ENCODE measurements around the gene GAS6.
"Not testable (repeated sequence)": the region's sequence is repeated elsewhere in the genome, so short reads cannot be mapped to it uniquely, and the experiment has no call there.

GAS6 gene

GRCh38 chr13:113836768-113837559 lies 26.9 kb downstream of the GAS6 start:
- peaks cover 20% of the 10 kb centered on the region for H3K4me1 Mint-ChIP-seq
- H3K27me3 Mint-ChIP-seq (ENCODE audit: low read depth) = peaks cover 10% of the 10 kb centered on the region
- no peaks in the 10 kb centered on the region for H3K9me3 Mint-ChIP-seq
- H3K27ac Mint-ChIP-seq = peak overlapping the region; percentile 35 to 90 (median 88)
- no peaks in the 10 kb centered on the region for H3K36me3 Mint-ChIP-seq (ENCODE audit: low read depth)
- no peak for TF ChIP-seq CTCF (IDR thresholded peaks at IDR 0.05; ENCODE audit: unreplicated experiment in 3 of 3)
- H3K4me3 Mint-ChIP-seq = no peak overlapping the region

DNA sequence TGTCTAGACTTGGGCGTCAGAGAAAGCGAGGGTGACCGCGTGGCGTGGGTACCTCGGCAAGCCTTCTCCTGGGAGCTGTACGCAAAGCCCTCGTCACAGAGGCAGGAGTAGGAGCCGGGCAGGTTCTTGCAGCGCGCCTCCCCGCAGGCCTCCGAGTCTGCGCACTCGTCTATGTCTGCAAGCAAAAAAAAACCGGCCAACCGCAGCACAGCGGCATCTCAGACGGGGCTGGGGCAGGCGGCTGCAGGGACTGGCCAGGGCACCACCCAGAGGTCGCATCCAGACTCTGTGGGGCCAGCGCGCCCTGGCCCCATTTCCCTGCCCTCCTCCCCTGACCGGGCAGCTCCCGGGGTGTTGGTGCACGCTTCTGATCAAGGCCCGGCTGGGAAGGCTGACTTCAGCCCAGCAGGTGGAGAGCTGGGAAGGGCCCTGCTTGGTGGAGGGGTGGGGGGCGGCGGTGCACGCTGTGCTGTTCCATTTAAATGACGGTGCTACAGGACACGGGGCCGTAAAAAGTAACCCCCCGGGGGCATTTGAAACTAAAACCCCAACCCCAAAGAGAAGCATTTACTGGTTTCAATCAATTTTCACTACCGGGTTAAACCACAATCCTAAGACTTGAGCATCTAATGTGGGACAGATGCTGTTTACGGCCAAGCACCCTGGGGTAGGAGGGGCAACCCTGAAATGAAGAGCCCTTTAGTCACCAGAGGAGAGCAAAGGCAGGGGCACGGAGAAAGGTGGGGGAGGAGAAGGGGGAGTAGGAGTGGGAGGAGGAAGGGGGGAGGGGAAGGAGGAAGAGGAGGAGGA lies 28.2 kb downstream of the GAS6 start:
- Mint-ChIP-seq H3K27ac (peak overlapping the region in 1 of 3 experiments; percentile 56), H3K27me3 (ENCODE audit: low read depth) (peaks cover 10% of the 10 kb centered on the region), H3K4me3 (no peak overlapping the region), H3K4me1 (peaks cover 18% of the 10 kb centered on the region), H3K9me3 (no peaks in the 10 kb centered on the region), H3K36me3 (ENCODE audit: low read depth) (no peaks in the 10 kb centered on the region)
- no peak for TF ChIP-seq CTCF (IDR thresholded peaks at IDR 0.05; ENCODE audit: unreplicated experiment in 3 of 3)

- Mint-ChIP-seq H3K4me3 (no peak overlapping the region), H3K27me3 (ENCODE audit: low read depth) (peaks cover 10% of the 10 kb centered on the region), H3K36me3 (ENCODE audit: low read depth) (no peaks in the 10 kb centered on the region), H3K4me1 (peaks cover 18% of the 10 kb centered on the region), H3K9me3 (no peaks in the 10 kb centered on the region), H3K27ac (no peak overlapping the region)
- TF ChIP-seq CTCF (IDR thresholded peaks at IDR 0.05; ENCODE audit: unreplicated experiment in 3 of 3) = no peak
These were observed 29.2 kb downstream of the GAS6 start for GRCh38 chr13:113834496-113835200.

DNA sequence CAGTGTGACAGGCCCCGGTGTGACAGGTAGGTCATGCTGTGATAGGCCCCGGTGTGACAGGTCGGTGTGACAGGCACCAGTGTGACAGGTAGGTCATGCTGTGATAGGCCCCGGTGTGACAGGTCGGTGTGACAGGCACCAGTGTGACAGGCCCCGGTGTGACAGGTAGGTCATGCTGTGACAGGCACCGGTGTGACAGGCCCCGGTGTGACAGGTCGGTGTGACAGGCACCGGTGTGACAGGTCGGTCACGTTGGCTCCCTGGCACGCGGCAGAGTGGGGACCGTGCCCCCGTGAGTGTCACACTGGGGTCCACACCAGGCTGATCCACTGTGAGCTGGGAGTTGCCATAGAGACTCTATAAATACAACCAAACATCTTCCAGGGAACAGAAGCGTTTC lies 29.9 kb downstream of the GAS6 start:
- H3K9me3 Mint-ChIP-seq; H3K4me3 Mint-ChIP-seq; H3K27me3 Mint-ChIP-seq (ENCODE audit: low read depth); H3K36me3 Mint-ChIP-seq (ENCODE audit: low read depth): not testable (repeated sequence)
- peaks cover 18% of the 10 kb centered on the region for H3K4me1 Mint-ChIP-seq
- peak overlapping the region in 1 of 3 experiments; percentile 15 for H3K27ac Mint-ChIP-seq

GRCh38 chr13:113833111-113833830 lies 30.6 kb downstream of the GAS6 start:
- Mint-ChIP-seq H3K36me3 (ENCODE audit: low read depth) (no peaks in the 10 kb centered on the region), H3K4me1 (peaks cover 18% of the 10 kb centered on the region), H3K9me3 (no peaks in the 10 kb centered on the region), H3K4me3 (no peak overlapping the region), H3K27me3 (ENCODE audit: low read depth) (peaks cover 7% of the 10 kb centered on the region), H3K27ac (no peak overlapping the region)
- TF ChIP-seq CTCF (IDR thresholded peaks at IDR 0.05; ENCODE audit: unreplicated experiment in 3 of 3) = no peak

All from nephron (organoid).